ENCODE measurements around the gene PICK1. TPM values are rescaled to one million over a fixed set of nuclear protein-coding genes. Genes with fewer than 3 reads are reported as not detected.

PICK1 gene
- total RNA-seq, 2 experiments from 2014 or later: 19.2 to 23.8 TPM

- no peaks in the 10 kb centered on the region for H3K36me3 ChIP-seq (ENCODE audit: insufficient read depth, low read length)
- intact Hi-C loops (cut with micrococcal nuclease; ENCODE audit: unreplicated experiment): no loop called here
- BruUV-seq (replicated peaks): no TSS peak
These were observed 18.8 kb upstream of the PICK1 start for GRCh38 chr22:38038426-38038825.

DNA sequence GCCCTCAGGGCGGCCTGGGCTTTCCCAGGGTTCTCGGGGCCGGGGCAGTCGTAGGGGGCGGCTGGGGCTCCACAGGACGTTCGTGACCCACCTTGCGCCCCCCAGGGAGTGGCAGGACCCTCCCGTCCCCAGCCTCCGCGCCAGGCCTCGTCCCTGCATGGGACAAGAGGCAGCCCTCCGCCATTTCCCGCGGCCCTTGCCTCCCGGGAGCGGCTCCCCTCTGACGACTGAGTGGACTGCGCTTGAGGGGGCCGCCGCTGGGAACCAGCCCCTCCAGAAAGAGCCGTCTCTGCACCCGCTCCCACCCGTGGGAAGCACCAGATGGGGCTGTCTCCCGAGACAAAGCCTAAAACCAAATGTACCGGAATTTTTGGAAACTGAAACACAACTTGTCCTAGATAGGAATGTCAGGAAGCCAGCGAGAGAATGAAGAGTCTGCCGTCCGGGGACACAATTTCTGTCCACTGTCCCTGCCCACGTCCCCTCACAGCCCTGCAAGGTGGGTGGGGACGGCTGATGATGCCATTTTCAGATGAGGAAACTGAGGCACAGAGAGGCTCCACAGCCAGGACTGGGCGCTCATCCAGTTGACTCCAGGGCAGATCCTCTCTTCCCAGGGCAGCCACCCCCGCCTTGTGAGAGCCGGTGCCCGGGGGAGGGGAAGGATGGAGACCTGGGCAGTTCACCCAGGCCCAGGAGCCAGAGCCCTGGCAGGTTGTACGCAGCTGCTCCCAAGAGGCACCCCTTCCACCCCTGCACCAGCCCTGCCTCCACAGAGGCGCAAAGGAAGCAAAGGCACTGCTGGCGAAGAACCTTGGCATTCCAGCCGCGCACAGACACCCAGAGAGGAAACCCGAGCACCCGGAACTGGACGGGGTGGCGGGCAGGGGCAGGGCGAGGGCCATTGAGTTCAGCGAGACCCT lies 18.1 kb upstream of the PICK1 start:
- H3K79me2 ChIP-seq (ENCODE audit: insufficient read depth, low read depth, low read length): no peaks in the 10 kb centered on the region
- H3K9me3 ChIP-seq (ENCODE audit: low read length): no peaks in the 10 kb centered on the region
- H3K9me2 ChIP-seq (ENCODE audit: insufficient read depth, low read length): no peaks in the 10 kb centered on the region
- H3K4me1 ChIP-seq (ENCODE audit: insufficient read depth, low read length, poor library complexity, severe bottlenecking): peaks cover 12% of the 10 kb centered on the region
- no peak overlapping the region for H3K4me3 ChIP-seq (ENCODE audit: low read depth, low read length, poor library complexity, severe bottlenecking)
- intact Hi-C loops (cut with micrococcal nuclease; ENCODE audit: unreplicated experiment): no loop called here
- no peaks in the 10 kb centered on the region for H3K36me3 ChIP-seq (ENCODE audit: insufficient read depth, low read length)
- no peaks in the 10 kb centered on the region for H4K20me1 ChIP-seq (ENCODE audit: insufficient read depth, low read length)
- H2AFZ ChIP-seq (ENCODE audit: low read length): no peak overlapping the region
- CTCF ChIA-PET (ENCODE audit: unreplicated experiment): no interaction called here
- BruUV-seq (replicated peaks): no TSS peak
- no peak for DNase-seq (ENCODE audit: low spot score)
- POLR2A ChIA-PET: no interaction called here
- TF ChIP-seq CTCF (conservative IDR thresholded peaks at IDR 0.05; ENCODE audit: low read length): no peak
- TF ChIP-seq EZH2phosphoT487 (IDR thresholded peaks at IDR 0.05; ENCODE audit: borderline replicate concordance, low read depth, low read length): no peak
- no peak overlapping the region for H3K4me2 ChIP-seq (ENCODE audit: low read length)
- no peak overlapping the region for H3K27ac ChIP-seq (ENCODE audit: low read depth, low read length, poor library complexity, severe bottlenecking)

More at GRCh38 chr22:38038426-38038825, 18.8 kb upstream of the PICK1 start:
- H4K20me1 ChIP-seq (ENCODE audit: insufficient read depth, low read length): no peaks in the 10 kb centered on the region
- POLR2A ChIA-PET: no interaction called here
- no peaks in the 10 kb centered on the region for H3K79me2 ChIP-seq (ENCODE audit: insufficient read depth, low read depth, low read length)
- no peak overlapping the region for H2AFZ ChIP-seq (ENCODE audit: low read length)
- no peak for TF ChIP-seq EZH2phosphoT487 (IDR thresholded peaks at IDR 0.05; ENCODE audit: borderline replicate concordance, low read depth, low read length)
- no peak for DNase-seq (ENCODE audit: low spot score)
- peaks cover 14% of the 10 kb centered on the region for H3K4me1 ChIP-seq (ENCODE audit: insufficient read depth, low read length, poor library complexity, severe bottlenecking)
- CTCF ChIA-PET (ENCODE audit: unreplicated experiment): interaction anchor here (0.9 kb wide), 1 partner anchor 14 kb away, joined by 3 read pairs; no protein-coding TSS in a partner anchor
- H3K4me3 ChIP-seq (ENCODE audit: low read depth, low read length, poor library complexity, severe bottlenecking): no peak overlapping the region
- H3K27ac ChIP-seq (ENCODE audit: low read depth, low read length, poor library complexity, severe bottlenecking): no peak overlapping the region
- no peak overlapping the region for H3K4me2 ChIP-seq (ENCODE audit: low read length)
- H3K9me3 ChIP-seq (ENCODE audit: low read length): no peaks in the 10 kb centered on the region
- H3K9me2 ChIP-seq (ENCODE audit: insufficient read depth, low read length): no peaks in the 10 kb centered on the region

DNA sequence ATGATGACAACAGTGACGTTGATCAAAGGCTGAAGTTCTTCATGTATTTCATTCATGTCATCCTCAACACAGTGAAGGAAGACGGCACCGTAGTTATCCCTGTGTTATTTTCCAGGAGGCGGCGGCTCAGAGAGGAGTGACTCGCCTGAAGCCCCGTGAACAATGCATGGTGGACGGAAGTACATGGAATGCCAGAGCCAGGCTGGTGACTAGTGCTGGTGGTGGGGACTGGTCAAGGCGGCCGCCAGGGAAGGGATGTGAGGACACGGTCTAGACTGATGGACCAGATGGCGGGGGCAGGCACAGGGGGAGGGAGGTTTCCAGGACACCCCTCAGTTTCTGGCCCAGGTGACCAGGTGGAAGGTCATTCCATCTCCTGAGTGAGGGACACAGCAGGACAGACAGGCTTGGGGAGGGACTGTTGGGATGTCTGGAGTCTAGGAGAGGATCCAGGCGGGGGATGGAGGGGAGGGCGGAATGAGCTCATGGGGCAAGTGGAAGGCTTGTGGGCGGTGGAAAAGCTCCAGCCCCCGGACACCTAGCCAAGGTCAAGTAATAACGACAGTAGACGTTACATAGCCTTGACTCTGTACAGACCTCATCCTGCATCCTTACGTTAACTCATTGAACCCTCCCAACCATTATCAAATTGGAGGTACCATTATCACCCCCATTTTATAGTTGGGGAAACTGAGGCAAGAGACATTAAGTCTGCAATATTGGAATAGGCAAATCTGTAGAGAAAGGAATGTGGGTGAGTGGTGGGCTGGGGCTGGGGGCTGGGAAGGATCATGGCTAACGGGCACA lies 16.0 kb upstream of the PICK1 start:
- no TSS peak for BruUV-seq (replicated peaks)
- H3K4me2 ChIP-seq (ENCODE audit: low read length): no peak overlapping the region
- intact Hi-C loops (cut with micrococcal nuclease; ENCODE audit: unreplicated experiment): no loop called here
- no peaks in the 10 kb centered on the region for H3K9me2 ChIP-seq (ENCODE audit: insufficient read depth, low read length)
- no peaks in the 10 kb centered on the region for H3K79me2 ChIP-seq (ENCODE audit: insufficient read depth, low read depth, low read length)
- H3K4me1 ChIP-seq (ENCODE audit: insufficient read depth, low read length, poor library complexity, severe bottlenecking): no peaks in the 10 kb centered on the region
- no peak overlapping the region for H3K4me3 ChIP-seq (ENCODE audit: low read depth, low read length, poor library complexity, severe bottlenecking)
- no peak overlapping the region for H2AFZ ChIP-seq (ENCODE audit: low read length)
- H3K27ac ChIP-seq (ENCODE audit: low read depth, low read length, poor library complexity, severe bottlenecking): no peak overlapping the region
- no peaks in the 10 kb centered on the region for H3K36me3 ChIP-seq (ENCODE audit: insufficient read depth, low read length)
- ChIA-PET CTCF (ENCODE audit: unreplicated experiment) (no interaction called here), POLR2A (no interaction called here)
- no peak for TF ChIP-seq EZH2phosphoT487 (IDR thresholded peaks at IDR 0.05; ENCODE audit: borderline replicate concordance, low read depth, low read length)
- no peak for TF ChIP-seq CTCF (conservative IDR thresholded peaks at IDR 0.05; ENCODE audit: low read length)
- H4K20me1 ChIP-seq (ENCODE audit: insufficient read depth, low read length): no peaks in the 10 kb centered on the region
- DNase-seq (ENCODE audit: low spot score): no peak
- no peaks in the 10 kb centered on the region for H3K9me3 ChIP-seq (ENCODE audit: low read length)

Data from OCI-LY7 (cell line).